ENCODE results near the gene SP5.
"Not testable (repeated sequence)": the region's sequence is repeated elsewhere in the genome, so short reads cannot be mapped to it uniquely, and the experiment has no call there.

SP5 gene

DNA sequence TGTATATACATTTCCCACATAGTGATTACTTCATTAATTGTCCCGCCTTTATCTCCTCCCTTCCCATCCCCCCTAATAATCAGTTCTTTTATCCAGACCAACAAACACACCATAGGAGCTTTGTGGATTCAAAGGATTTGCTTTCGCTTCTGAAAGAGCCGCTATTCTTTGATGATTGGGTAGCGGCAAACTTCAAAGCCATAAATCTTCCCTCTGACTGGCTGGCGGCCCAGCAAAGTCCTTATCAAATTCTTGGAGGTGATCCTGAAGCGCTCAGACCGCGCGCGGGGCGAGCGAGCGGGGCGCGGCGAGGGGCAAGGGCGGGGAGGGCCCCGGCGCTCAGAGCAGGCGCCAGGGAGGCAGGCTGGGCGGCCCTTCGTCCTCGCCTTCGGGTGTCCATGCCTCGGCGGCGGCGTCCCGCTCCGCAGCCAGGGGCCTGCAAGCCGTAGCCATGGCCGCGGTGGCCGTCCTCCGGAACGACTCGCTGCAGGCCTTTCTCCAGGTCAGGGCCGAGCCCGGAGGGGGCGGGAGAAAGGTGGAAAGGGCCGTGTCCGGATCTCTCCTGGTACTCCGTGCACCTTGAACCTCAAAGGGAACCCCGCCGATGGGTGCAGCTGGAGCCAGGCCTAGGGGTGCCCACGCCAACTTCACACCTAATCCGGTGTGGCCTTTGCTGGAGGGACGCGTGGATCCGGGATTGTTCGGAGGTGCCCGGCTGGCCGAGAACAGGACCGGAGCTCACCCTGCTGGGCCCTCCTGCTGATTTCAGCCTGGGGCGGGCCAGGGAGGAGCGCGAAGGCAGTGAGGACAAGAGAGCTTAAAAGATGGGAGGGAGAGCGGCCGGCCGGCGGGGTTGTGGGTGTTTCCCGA is at the start of gene SP5:
Gene SP5, plus strand, starts transcription at position 276 of the 870 bp plus-strand sequence. Its CDS starts 176 bp downstream, at position 452.
- no peak for DNase-seq (ENCODE audit: extremely low read depth in 1 of 2, low read depth in 1 of 2)

DNA sequence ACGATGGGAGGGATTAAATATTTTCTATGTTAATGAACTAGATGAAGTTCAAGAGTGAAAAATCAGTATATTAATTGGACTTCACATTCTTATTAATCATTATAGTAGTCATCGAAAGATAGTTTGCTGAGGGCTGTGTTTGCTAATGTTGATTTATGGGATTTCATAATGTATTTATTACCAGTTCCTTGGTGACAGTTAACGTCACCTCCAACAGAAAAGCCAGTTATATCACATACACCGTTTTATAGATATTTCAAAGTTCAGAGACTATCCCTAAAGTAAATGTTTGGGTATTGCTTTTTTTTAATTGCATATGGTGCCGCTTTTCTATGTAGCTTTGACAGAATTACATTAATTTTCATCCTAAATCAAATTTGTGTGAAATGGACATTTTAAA is 49.4 kb upstream of the SP5 start:
- DNase-seq (ENCODE audit: extremely low read depth in 1 of 2, low read depth in 1 of 2), result no peak

DNA sequence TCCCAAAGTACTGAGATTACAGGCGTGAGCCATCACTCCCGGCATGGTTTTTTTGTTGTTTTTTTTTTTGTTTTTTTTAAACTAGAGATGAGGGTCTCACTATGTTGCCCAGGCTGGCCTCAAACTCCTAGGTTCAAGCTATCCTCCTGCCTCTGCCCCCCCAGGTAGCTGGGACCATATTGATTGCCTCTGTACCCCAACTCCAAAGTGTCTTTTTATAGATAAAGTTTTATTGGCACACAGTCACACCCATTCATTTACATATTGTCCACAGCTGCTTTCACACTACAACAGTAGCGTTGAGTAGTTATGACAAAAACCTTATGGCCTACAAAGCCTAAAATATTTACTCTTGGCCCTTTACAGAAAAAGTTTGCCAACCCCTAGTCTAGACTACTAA is 45.2 kb upstream of the SP5 start:
- no peak for DNase-seq (ENCODE audit: extremely low read depth in 1 of 2, low read depth in 1 of 2)

DNA sequence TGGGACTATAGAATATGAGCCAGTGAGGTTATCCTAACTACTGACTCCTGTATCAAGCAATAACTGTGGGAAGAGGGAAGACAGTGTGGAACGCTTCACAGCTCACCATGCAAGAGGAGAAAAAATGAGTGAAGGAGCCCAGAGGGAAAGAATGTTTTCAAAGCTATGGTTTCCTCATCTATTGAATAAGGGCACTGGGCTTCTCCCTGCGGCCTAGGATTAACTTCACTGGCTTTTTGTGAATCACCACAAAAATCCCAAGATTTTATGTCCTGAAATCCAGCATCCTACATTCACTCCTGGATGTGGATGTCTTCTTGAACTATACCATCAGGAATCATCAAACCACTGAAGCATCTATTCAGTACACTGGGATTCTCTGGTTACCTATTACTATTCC is 44.5 kb upstream of the SP5 start:
- no peak for DNase-seq (ENCODE audit: extremely low read depth in 1 of 2, low read depth in 1 of 2)

DNA sequence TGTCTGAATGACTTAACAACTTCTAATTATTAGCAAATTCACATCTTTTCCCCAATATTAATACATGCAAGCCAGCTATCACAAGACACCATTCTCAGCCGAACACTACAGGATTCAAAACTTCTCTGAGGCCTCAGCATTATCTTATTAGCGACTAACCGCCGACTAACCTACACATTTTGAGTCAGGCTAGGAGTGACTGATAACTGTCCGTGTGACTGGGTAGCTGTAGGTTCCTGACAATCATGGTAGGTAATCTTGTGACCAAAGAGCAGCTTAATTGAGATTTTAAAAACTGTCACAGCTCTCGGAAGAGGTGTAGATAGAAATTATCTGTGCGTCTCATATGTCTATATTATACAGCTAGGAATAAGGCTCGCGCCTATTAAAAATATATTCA is 44.1 kb upstream of the SP5 start:
- no peak for DNase-seq (ENCODE audit: extremely low read depth in 1 of 2, low read depth in 1 of 2)

DNA sequence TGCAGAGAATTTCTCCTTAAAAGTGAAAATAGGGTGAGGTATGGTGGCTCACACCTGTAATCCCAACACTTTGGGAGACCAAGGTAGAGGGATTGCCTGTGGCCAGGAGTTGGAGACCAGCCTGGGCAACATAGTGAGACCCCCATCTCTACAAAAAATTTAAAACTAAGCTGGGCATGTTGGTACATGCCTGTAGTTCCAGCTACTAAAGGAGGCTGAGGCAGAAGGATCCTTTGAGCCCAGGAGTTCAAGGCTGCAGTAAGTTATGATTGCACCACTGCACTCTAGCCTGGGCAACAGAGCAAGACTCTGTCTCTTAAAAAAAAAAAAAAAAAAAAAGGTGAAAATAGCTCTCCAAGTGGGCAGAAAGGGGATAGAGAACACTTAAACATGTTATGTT is 40.9 kb upstream of the SP5 start:
- DNase-seq (ENCODE audit: extremely low read depth in 1 of 2, low read depth in 1 of 2), result not testable (repeated sequence)

DNA sequence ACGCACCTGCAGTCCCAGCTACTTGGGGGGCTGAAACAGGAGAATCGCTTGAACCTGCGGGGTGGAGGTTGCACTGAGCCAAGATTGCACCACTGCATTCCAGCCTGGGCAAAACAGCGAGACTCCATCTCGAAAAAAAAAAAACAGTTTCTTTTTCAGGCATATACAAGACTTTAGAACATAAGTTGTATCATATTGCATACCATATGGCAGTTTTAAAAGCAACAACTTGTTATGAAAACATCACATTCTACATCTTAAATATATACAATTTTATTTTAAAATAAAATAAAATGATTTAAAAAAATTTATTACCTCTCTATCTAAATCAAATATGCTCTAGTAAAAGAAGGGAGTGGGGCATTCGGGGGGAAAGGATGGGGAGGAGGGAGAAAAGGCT is 39.4 kb upstream of the SP5 start:
- DNase-seq (ENCODE audit: extremely low read depth in 1 of 2, low read depth in 1 of 2), result no peak

DNA sequence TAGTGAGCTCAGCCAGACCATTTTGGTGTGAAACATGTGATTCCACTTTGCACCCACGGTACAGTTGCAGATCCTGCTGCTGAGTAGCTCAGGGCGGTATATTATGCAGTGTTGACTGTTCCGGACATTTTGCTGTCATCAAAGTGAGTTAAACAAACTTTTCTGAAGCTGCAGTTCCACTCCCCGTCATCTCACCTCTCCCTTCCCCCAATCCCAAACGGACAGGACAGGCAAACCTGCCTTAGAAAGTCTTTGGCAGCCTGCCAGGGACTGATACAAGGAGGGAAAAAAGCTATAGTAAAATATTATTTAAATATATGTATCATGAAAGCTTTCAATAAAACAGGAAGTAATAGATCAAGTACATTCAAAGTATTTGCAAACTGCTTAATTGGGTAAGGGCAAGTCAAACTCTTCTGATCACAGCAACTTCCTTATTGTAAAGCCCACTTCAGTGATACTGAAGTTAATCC is 35.5 kb upstream of the SP5 start:
- no peak for DNase-seq (ENCODE audit: extremely low read depth in 1 of 2, low read depth in 1 of 2)

DNA sequence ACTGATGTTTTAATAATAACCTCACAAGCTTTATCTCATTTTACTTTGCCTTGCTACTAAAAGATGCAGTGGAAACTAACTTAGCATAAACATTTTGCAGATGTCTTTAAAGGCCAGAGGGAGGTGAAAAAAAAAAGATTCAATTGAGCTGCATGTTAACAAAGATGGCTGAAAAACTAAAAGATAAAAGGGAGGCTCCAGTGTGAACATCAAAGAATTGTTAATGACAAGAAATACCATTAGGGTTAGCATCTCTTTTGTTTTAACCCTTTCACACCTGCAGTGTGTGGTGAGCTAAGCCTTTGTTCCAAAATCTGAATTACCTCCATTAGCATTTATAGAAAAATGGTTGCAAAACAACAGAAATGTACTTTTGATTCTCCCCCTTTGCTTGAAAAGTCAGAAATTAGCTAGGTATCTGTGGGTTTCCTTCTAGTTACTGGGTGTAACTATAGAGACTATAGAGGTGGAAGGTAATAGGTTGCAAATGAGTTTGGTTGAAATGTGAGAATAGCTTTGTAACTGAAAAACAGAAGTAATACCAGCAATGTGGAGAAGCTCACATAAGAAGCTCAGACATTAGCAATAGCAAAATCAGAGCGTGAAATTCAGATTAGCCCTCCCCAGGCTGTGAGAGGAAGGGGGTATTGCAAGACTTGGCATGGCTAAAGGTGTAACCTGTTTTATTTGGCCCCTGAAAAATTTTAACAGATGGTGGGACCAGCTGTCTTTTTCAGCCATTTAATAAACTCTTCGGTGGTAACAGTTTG is 34.8 kb upstream of the SP5 start:
- no peak for DNase-seq (ENCODE audit: extremely low read depth in 1 of 2, low read depth in 1 of 2)

DNA sequence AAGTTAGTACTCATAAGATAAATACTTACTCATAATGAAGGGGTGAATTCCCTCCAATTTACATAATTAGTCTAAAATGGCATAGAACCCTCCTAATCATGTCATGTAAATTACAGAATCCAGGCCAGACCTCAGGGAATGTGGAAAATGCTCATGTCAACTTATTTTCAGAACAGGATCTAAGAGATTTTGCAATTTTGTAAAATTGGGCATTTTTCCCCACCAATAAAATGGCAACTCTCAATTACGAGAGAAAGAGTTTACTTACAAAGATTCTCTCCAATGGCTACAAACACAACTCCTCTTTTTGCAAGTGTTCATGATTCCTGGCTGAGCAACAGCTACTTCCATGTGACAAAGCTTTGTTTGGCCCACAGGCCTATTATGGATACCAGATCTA is 33.8 kb upstream of the SP5 start:
- no peak for DNase-seq (ENCODE audit: extremely low read depth in 1 of 2, low read depth in 1 of 2)

DNA sequence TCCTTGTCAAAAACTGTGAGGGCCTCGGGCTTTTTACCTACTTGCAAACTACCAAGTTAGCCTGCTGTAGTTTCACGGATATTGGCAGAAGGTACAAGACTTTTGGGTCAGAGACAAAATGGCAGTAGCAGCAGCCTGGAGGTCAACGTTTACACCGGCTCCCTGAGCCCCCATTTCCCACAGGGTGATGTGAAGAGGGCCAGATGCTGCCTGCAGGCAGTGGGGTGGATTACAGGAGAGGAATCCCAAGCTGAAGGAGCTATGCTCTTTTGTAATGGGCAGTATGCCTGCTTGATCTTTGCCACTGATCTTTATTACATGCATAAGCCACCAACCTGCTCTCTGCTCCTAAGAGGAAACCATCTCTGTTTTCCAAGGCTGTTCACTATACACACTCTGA is 29.5 kb upstream of the SP5 start:
- no peak for DNase-seq (ENCODE audit: extremely low read depth in 1 of 2, low read depth in 1 of 2)

DNA sequence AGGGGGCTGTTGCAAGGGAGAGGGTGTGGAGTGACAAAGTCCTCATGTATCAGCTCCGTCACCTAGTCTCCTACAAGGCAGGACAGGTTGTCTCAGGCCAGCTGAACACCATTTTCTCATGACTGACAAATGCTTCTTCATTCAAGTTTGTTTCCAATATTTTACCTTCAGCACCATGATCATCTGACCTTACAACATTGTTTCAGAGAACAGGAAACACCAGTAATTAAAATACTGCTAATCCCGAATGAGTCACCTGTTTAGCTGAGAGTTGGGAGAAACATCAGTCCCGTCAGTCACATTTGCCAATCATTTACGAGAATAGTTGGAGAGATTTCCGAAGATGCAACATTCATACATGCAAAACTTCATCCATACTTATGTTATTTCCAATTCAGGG is 25.7 kb upstream of the SP5 start:
- no peak for DNase-seq (ENCODE audit: extremely low read depth in 1 of 2, low read depth in 1 of 2)

DNA sequence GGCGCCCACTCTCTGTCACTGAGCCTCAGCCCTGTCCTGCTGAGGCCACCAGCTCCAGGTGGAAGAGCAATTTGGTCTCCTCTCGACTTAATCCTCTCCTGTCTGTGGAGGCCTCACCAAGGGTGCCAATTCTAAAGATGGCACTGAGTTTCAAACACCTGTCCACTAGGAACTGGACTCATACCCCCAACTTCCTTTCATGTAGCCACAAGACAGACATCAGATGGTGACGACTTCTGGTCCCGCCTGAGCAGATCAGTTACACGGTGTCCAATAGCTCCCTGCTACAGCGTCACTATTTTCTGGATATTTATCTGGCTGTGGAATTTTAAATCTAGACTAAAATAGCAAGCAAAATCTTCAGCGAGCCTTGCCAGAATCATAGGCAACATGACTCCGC is 24.5 kb upstream of the SP5 start:
- no peak for DNase-seq (ENCODE audit: extremely low read depth in 1 of 2, low read depth in 1 of 2)

DNA sequence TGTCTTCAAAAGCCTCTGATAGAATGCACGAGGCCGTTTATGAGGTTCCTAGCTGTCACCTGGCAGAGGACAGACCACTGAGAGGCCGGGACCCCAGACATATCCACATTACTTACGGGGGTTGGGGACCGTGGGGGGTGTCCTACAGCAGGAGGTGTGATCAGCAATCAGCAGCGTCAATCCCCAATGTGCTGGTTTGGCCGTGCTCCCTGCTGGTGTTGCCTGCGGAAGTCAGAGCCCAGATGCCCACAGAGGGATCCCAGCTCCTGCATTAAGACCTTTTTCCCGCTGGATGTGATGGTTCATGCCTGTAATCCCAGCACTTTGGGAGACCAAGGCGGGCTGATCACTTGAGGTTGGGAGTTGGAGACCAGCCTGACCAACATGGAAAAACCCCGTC is 20.8 kb upstream of the SP5 start:
- DNase-seq (ENCODE audit: extremely low read depth in 1 of 2, low read depth in 1 of 2), result no peak

DNA sequence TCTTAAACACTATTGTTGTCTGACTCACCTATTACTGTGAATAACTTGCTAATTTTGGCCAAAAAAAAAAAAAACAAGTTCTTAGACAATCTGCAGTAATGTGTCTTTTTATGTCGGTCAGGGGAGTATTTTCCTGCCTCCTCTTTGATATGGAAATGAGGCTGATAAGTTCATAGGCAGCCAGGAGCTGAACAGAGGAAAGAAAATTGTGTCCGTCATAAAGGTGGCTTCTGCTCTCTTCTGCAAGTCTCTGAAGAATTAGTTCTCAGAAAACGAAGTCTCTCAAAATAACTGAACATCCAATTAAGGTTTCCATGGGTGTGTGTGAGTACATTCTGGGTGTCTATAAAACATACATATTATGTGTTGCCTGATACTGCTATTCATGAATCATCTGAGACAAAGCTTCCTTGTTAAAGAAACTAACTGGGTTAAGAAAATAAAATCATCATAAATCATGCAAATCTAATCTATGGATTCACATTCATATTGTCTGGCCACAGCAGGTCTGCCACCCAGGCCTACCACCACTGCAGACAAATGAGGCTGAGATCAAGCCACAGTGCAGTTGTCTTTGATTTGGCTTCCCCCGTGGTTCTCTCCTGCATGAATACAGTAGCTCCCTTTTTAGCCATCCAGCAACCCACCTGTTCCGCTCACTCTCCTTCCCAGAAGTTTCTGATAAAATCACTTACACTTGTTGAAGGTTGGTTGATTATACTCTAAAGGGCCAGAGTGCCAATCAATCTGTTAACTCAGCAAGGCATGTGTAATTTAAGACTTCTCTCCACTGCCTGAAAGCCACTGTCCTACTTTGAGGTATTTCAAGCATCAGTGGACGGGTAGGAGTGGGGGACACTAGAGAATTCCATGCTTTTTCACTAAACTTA is 19.4 kb upstream of the SP5 start:
- no peak for DNase-seq (ENCODE audit: extremely low read depth in 1 of 2, low read depth in 1 of 2)

DNA sequence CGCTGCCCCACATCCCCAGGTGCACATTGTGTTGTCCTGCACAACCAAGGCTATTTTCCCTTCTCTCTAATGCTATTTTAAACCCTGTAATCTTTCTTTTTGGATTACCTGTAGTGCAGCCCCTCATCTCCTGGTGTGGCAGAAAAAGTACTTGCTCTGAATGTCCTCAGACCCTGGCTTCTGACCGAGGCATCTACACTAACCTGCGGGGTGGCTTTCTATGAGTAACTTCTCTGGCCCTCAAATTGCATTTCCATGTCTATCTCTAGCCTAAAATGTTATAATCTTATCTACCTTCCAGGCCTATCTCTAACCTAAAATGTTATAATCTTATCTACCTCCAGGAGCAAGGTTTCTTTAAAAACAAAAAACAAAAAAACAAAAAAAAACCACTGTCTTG is 18.2 kb upstream of the SP5 start:
- no peak for DNase-seq (ENCODE audit: extremely low read depth in 1 of 2, low read depth in 1 of 2)

DNA sequence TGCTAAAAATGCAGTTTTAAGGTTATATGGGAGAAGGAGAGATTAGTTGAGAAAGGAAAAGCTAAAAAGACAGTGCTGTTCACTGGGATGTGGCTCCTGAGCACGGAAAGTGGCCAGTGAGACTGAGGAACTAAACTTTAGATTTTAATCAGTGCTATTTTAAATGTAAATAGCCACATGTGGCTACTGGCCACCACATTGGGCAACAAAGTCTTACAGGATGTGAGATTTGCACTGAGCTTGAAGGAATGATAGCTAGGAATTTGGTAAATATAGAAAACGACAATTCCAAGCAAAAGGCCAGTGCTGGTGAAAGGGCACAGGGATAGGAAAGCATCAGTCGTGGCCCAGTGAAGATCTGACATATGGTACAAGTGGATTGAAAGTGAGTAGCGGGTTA is 14.1 kb upstream of the SP5 start:
- DNase-seq (ENCODE audit: extremely low read depth in 1 of 2, low read depth in 1 of 2), result no peak

DNA sequence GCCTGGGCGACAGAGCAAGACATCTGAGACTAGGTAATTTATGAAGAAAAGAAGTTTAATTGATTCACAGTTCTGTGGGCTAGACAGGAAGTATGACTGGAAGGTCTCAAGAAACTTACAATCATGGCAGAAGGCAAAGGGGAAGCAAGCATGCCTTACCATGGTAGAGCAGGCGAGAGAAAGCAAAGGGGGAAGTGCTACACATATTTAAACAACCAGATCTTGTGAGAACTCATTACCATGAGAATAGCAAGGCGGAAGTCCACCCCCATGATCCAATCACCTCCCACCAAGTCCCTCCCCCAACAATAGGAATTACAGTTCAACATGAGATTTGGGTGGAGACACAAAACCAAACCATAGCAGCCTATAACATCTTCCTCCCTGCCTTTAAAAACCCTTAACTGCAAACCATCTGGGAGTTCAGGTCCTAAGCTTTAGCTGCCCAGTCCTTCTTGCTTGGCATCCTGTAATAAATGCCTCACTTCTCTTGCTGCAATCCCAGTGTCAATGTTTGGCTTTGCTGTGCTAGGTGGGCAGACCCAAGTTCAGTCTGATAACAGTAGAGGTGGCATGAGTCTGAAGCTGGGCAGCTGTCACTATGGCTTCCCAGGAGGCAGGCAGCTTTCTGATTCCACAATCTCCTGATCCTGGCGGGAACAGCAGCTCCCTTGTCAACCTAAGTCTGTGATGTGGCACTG is 11.2 kb upstream of the SP5 start:
- no peak for DNase-seq (ENCODE audit: extremely low read depth in 1 of 2, low read depth in 1 of 2)

DNA sequence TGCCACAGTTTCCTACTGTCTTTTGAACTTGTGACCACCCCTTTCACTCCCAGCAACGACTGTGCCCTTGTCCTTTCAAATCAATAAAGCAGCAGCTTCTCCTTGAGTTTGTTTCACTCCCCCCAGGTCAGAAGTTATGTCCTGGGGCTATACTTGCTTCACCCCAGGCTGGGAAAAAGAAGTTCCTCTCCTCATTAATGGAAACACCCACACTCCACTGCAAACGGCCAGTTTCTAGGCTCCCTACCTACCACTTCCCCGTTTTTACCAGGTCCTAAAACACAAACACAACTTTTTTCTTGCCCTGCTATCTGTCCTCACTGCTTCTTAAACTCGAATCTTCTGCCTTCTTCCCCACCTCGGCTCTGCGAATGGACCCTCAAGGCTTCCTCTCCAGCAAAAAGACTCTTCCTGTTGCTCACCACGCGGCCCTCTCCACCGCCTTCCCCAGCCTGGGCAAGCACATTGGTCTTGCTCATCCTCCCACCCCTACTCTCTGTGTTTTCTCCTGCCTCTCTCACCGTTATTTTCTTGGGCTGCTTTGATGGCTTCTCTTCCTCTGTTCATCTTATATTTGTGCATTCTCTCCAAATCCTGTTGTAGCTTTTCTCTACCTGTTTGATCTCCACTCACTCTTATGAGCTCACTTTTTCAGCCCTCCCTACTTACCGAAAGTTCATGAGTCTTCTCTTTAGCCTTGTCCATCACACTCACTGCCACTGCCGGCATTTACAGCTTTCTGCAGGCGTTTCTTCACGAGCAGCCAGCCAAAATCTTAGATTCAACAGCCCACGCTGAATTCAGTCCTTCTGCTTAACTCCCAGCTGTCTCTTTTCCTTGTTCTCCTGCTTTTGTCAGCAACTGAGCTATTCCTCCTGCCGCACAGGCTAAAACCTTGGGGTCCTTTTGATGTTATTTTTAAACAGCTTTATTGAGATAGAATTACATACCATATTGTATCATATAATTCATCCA is 7.0 kb upstream of the SP5 start:
- DNase-seq (ENCODE audit: extremely low read depth in 1 of 2, low read depth in 1 of 2), result no peak
